ENCODE results near the gene STARD13.

The STARD13 gene

DNA sequence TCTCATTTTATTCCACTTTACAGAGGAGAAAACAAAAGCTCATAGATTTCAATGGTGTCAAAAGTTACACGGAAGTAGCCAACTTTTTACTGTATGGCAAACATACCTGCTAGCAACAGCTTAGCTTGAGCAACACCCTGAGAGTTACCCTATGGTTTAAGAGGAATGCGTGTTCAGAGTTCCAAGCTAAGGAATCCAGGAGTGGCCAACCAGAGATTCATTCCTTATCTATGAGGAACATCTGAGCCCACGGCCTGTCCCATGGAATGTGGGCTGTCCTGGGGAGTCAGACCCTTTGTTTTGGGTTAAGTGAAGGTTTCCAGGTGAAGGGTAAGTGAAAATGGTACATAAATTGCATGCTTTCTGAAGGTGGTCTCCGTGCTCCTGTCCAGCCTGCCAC is 67.5 kb downstream of the STARD13 start:
- in situ Hi-C loops (cut with MboI; ENCODE audit: low sequenced_read_pairs, unreplicated experiment) = no loop called here

DNA sequence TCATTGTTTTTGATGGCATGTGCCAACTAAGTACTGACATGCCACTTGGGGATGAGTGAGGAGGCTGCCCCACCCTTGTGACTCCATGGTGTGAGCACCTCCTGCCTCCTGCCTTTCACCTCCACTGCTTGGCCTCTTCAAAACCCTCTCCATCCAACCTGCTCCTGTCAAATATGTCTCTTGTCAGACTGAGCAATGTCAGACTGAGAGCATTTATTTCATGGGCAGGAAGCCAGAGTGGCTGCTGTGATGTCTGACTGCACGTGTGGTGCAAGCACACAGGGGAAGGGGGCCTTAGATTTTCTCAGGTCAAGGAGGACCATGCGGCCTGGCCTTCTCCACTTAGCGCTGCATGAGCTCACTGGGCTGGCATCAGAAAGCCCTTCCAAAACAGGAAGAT is 68.3 kb downstream of the STARD13 start:
- in situ Hi-C loops (cut with MboI; ENCODE audit: low sequenced_read_pairs, unreplicated experiment) = no loop called here
- TF ChIP-seq, protein P1, sequence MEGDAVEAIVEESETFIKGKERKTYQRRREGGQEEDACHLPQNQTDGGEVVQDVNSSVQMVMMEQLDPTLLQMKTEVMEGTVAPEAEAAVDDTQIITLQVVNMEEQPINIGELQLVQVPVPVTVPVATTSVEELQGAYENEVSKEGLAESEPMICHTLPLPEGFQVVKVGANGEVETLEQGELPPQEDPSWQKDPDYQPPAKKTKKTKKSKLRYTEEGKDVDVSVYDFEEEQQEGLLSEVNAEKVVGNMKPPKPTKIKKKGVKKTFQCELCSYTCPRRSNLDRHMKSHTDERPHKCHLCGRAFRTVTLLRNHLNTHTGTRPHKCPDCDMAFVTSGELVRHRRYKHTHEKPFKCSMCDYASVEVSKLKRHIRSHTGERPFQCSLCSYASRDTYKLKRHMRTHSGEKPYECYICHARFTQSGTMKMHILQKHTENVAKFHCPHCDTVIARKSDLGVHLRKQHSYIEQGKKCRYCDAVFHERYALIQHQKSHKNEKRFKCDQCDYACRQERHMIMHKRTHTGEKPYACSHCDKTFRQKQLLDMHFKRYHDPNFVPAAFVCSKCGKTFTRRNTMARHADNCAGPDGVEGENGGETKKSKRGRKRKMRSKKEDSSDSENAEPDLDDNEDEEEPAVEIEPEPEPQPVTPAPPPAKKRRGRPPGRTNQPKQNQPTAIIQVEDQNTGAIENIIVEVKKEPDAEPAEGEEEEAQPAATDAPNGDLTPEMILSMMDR (IDR thresholded peaks at IDR 0.05; ENCODE audit: borderline replicate concordance, control extremely low read depth, extremely low read depth, insufficient read depth, missing control alignments) = no peak
- DNase-seq (ENCODE audit: low spot score) = no peak

More for the DNA sequence above, 67.5 kb downstream of the STARD13 start:
- DNase-seq (ENCODE audit: low spot score) = no peak
- TF ChIP-seq, protein P1 (IDR thresholded peaks at IDR 0.05; ENCODE audit: borderline replicate concordance, control extremely low read depth, extremely low read depth, insufficient read depth, missing control alignments) = no peak

DNA sequence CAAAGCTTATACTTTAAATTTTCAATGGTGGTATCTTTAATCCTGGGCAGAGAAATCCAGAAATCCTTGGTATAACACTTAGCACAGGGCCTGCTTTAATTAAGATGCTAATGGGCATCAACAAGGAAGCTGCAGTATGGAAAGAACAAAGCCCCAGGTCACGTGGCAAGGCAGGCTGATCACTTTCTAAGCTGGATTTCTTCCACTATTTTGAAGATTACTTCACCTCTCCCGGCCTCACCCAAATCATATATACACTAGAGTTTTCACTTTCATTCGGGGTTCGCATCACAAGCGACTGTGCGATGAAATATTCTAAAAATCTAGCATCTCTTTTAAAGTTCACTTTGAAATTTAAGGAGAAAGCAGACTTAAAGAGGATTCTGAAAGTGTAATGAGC is 71.8 kb downstream of the STARD13 start:
- no peak for DNase-seq (ENCODE audit: low spot score)
- TF ChIP-seq, protein P1 (IDR thresholded peaks at IDR 0.05; ENCODE audit: borderline replicate concordance, control extremely low read depth, extremely low read depth, insufficient read depth, missing control alignments) = no peak
- in situ Hi-C loops (cut with MboI; ENCODE audit: low sequenced_read_pairs, unreplicated experiment) = no loop called here

DNA sequence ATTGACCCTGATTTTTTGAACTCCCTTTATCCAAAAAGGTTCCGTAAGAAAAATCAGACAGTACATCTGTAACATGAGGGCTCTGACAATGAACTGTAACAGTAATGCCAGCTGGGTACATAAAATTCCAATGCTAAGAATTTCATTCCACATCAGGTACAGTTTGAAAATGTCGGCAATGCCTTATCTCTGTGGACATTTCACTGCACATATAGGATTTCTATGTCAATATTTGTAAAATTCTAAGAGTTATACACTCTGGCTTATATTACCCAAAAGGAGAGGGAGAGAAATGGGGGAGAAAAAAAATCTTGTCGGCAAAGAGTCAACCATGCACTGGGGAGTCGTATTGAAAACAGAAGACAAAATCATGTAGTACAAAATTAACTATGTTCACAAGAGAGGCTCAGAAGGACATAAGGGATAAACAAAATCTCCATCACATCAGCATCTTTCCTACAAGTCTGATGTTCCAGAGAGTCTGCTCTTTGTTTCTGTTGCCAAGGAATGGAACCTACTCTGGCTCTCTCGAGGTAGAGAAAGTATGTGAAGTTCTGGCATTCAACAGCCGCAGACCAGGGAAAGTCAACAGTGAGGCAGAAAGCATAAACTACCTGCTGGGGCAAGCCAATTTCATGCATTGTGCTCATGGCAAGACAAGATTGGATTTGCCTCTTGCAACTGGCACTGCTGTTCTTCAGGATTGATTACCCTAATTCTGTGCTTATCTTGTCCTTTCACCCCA is 72.4 kb downstream of the STARD13 start:
- DNase-seq (ENCODE audit: low spot score) = no peak
- in situ Hi-C loops (cut with MboI; ENCODE audit: low sequenced_read_pairs, unreplicated experiment) = no loop called here
- TF ChIP-seq, protein P1 (IDR thresholded peaks at IDR 0.05; ENCODE audit: borderline replicate concordance, control extremely low read depth, extremely low read depth, insufficient read depth, missing control alignments) = no peak

DNA sequence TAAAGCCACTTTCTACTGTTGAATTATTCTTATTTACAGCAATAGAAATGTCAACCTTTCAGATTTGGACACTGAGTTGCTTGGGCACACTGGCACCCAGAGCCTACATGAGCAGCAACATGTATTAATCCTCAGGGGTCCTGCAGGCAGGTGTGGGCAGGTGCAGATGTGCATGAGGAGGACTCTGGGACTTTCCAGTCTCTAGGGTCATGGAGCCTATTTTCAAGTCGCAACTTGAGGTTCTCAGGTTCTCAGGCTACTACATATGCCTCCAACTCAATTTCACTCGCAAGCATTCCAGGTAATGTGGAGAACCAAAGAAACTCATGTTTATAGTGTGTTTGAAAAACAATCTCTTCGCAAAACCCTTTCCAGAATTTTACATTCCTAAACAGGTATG is 73.2 kb downstream of the STARD13 start:
- in situ Hi-C loops (cut with MboI; ENCODE audit: low sequenced_read_pairs, unreplicated experiment) = no loop called here
- no peak for DNase-seq (ENCODE audit: low spot score)
- TF ChIP-seq, protein P1 (IDR thresholded peaks at IDR 0.05; ENCODE audit: borderline replicate concordance, control extremely low read depth, extremely low read depth, insufficient read depth, missing control alignments) = no peak

DNA sequence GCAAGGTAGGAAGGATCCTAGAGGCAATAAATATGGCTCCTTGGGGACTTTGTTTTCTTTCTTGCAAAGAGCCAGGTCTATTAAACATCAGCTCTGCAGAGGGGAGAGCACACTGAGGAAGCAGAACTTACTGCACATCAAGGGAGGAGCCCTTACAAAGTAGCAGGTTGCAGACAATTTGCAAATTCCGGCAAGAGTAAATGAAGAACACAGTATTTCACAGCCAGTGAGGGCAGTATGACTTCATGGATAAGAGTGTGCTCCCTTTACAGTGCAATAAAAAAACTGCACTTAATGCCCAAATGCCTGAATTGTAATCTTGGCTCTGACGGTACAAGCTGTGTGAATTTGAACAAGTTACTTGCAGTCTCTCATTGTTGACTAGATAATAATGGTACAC is 75.5 kb downstream of the STARD13 start:
- no peak for DNase-seq (ENCODE audit: low spot score)
- in situ Hi-C loops (cut with MboI; ENCODE audit: low sequenced_read_pairs, unreplicated experiment) = no loop called here
- TF ChIP-seq, protein P1 (IDR thresholded peaks at IDR 0.05; ENCODE audit: borderline replicate concordance, control extremely low read depth, extremely low read depth, insufficient read depth, missing control alignments) = no peak

Data from GM13976 (cell line).